H1 (cell line): ENCODE results near the gene PHYH. TPM values are rescaled to one million over a fixed set of nuclear protein-coding genes. Genes with fewer than 3 reads are reported as not detected.

ENCODE experiments used
- CTCF ChIA-PET: fragments of 300-600 bp; sonication (Branson Sonifier 250); formaldehyde crosslinking; loops from one replicate; lab custom pipeline; 2021; ENCODE audit not compliant: partially characterized antibody; lab: Charles Lee
- POLR2A ChIA-PET: fragments of 300-600 bp; sonication (Branson Sonifier 250); formaldehyde crosslinking; loops from one replicate; lab custom pipeline; 2021; ENCODE audit warnings: inconsistent platforms; ENCODE audit not compliant: partially characterized antibody; lab: Charles Lee
- DNase-seq, 2 experiments: peaks; one replicate each; pipeline versions ENCODE4 v3.0.0 to v3.0.0-alpha.2; 2010 to 2022; ENCODE audit warnings: low spot score in 2 of 2, low read depth in 1 of 2, mixed read lengths in 1 of 2
- FAIRE-seq: peaks from 2 replicates; lab custom pipeline; 2011; peaks lifted over from hg19 to GRCh38; lab: Jason Lieb, UNC
- H2AFZ ChIP-seq: 2 replicates; pipeline ENCODE4 v1.8.1; 2012; ENCODE audit warnings: low read length, inconsistent platforms
- H2AK5ac ChIP-seq: 2 replicates; pipeline ENCODE4 v1.6.1; 2013; ENCODE audit warnings: low read depth, low read length
- H2BK120ac ChIP-seq: replicated peaks from 2 replicates; pipeline ENCODE3; 2013; ENCODE audit warnings: low read depth, low read length, inconsistent platforms
- H2BK12ac ChIP-seq: 2 replicates; pipeline ENCODE4 v1.6.1; 2013; ENCODE audit warnings: low read depth, low read length
- H2BK15ac ChIP-seq: 2 replicates; pipeline ENCODE4 v1.6.1; 2013; ENCODE audit warnings: low read length
- H2BK20ac ChIP-seq: 2 replicates; pipeline ENCODE4 v1.6.1; 2013; ENCODE audit warnings: low read length
- H2BK5ac ChIP-seq: 2 replicates; pipeline ENCODE4 v1.6.1; 2013; ENCODE audit warnings: low read depth, low read length
- H3K14ac ChIP-seq: 2 replicates; pipeline ENCODE4 v1.6.1; 2013; ENCODE audit warnings: inconsistent platforms; ENCODE audit not compliant: insufficient read length
- H3K18ac ChIP-seq: 2 replicates; pipeline ENCODE4 v1.6.1; 2013; ENCODE audit warnings: low read length; ENCODE audit errors: extremely low read depth
- H3K23ac ChIP-seq: 2 replicates; pipeline ENCODE4 v1.6.1; 2013; ENCODE audit warnings: inconsistent platforms; ENCODE audit not compliant: insufficient read length
- H3K23me2 ChIP-seq: 2 replicates; pipeline ENCODE4 v1.6.1; 2013; ENCODE audit warnings: low read depth, low read length
- H3K27ac ChIP-seq: 2 replicates; pipeline ENCODE4 v1.6.1; 2011; ENCODE audit warnings: low read depth, low read length, inconsistent platforms
- H3K27me3 ChIP-seq, 4 experiments: replicated peaks in 1 of 4; 1 replicate in 1 of 4; 2 replicates in 3 of 4; pipeline versions ENCODE4 v1.6.1 to v1.8.1; 2011 to 2013; ENCODE audit warnings: low read length in 3 of 4, mild to moderate bottlenecking in 3 of 4, inconsistent platforms in 2 of 4, mixed read lengths in 2 of 4, moderate library complexity in 1 of 4; ENCODE audit not compliant: control insufficient read depth in 3 of 4, insufficient read depth in 3 of 4; ENCODE audit errors: extremely low read depth in 1 of 4
- H3K36me3 ChIP-seq, 4 experiments: 2 replicates each; pipeline versions ENCODE4 v1.6.1 to v1.8.1; 2011 to 2013; ENCODE audit warnings: mild to moderate bottlenecking in 4 of 4, low read length in 3 of 4, moderate library complexity in 2 of 4, control low read depth in 1 of 4, inconsistent platforms in 1 of 4; ENCODE audit not compliant: insufficient read depth in 4 of 4, control insufficient read depth in 2 of 4
- H3K4ac ChIP-seq: replicated peaks from 2 replicates; pipeline ENCODE3; 2013; ENCODE audit warnings: low read length, low read depth, mixed read lengths, inconsistent platforms; ENCODE audit not compliant: insufficient read length
- H3K4me1 ChIP-seq, 4 experiments: replicated peaks in 1 of 4; 1 replicate in 1 of 4; 2 replicates in 3 of 4; pipeline versions ENCODE4 v1.6.1 to v1.8.1; 2011 to 2013; ENCODE audit warnings: low read length in 3 of 4, inconsistent platforms in 2 of 4, mixed read lengths in 1 of 4; ENCODE audit not compliant: insufficient read depth in 4 of 4, control insufficient read depth in 3 of 4
- H3K4me2 ChIP-seq, 2 experiments: 2 replicates each; pipeline versions ENCODE4 v1.6.1 to v1.8.1; 2011 to 2013; ENCODE audit warnings: low read depth in 2 of 2, low read length in 2 of 2, control low read depth in 1 of 2, inconsistent platforms in 1 of 2, mild to moderate bottlenecking in 1 of 2; ENCODE audit not compliant: insufficient read depth in 1 of 2
- H3K4me3 ChIP-seq, 4 experiments: fragments of 200-600, 300-600 bp in 1 of 4; sonication (generic), shearing (Covaris generic), sonication (Bioruptor Twin) in 1 of 4; 2 replicates each; pipeline versions ENCODE4 v1.5.1 to v1.8.1; 2011 to 2016; ENCODE audit warnings: low read length in 4 of 4, low read depth in 3 of 4, control low read depth in 2 of 4, inconsistent platforms in 2 of 4, mild to moderate bottlenecking in 2 of 4, mixed read lengths in 1 of 4, moderate library complexity in 1 of 4; ENCODE audit not compliant: insufficient read depth in 2 of 4; ENCODE audit errors: extremely low read depth in 1 of 4
- H3K56ac ChIP-seq: replicated peaks from 2 replicates; pipeline ENCODE3; 2013; ENCODE audit warnings: low read depth, mild to moderate bottlenecking, mixed read lengths, low read length, inconsistent platforms; ENCODE audit not compliant: insufficient read length
- H3K79me1 ChIP-seq: 2 replicates; pipeline ENCODE4 v1.6.1; 2013; ENCODE audit warnings: low read depth, low read length, control low read depth
- H3K79me2 ChIP-seq, 2 experiments: 2 replicates each; pipeline versions ENCODE4 v1.6.1 to v1.8.1; 2012 to 2013; ENCODE audit warnings: low read length in 2 of 2, mild to moderate bottlenecking in 2 of 2, inconsistent platforms in 1 of 2; ENCODE audit not compliant: insufficient read depth in 2 of 2, control insufficient read depth in 1 of 2
- H3K9ac ChIP-seq, 4 experiments: replicated peaks in 1 of 4; 1 replicate in 1 of 4; 2 replicates in 3 of 4; pipeline versions ENCODE4 v1.6.1 to v1.8.1; 2011 to 2013; ENCODE audit warnings: low read depth in 3 of 4, low read length in 3 of 4, control low read depth in 2 of 4, mild to moderate bottlenecking in 2 of 4, moderate library complexity in 2 of 4, inconsistent platforms in 1 of 4; ENCODE audit errors: extremely low read depth in 1 of 4
- H3K9me3 ChIP-seq, 2 experiments: 2 replicates each; pipeline versions ENCODE4 v1.6.1 to v1.8.1; 2012 to 2013; ENCODE audit warnings: mild to moderate bottlenecking in 2 of 2, moderate library complexity in 2 of 2, control low read depth in 1 of 2, inconsistent platforms in 1 of 2, low read depth in 1 of 2, low read length in 1 of 2, mixed read lengths in 1 of 2; ENCODE audit not compliant: insufficient read depth in 2 of 2
- H4K20me1 ChIP-seq, 2 experiments: replicated peaks in 1 of 2; 2 replicates each; pipeline versions ENCODE3 to v1.8.1; 2011 to 2013; ENCODE audit warnings: inconsistent platforms in 2 of 2, low read length in 2 of 2, mild to moderate bottlenecking in 1 of 2; ENCODE audit not compliant: insufficient read depth in 2 of 2, control insufficient read depth in 1 of 2
- H4K5ac ChIP-seq: 2 replicates; pipeline ENCODE4 v1.6.1; 2013; ENCODE audit warnings: low read length, low read depth, mixed read lengths, inconsistent platforms; ENCODE audit not compliant: insufficient read length
- H4K8ac ChIP-seq: 2 replicates; pipeline ENCODE4 v1.8.0; 2013; ENCODE audit warnings: mild to moderate bottlenecking, moderate library complexity, low read length, inconsistent platforms; ENCODE audit not compliant: insufficient read depth; ENCODE audit errors: extremely low read depth
- H4K91ac ChIP-seq: replicated peaks from 2 replicates; pipeline ENCODE3; 2013; ENCODE audit warnings: low read length, mixed read lengths, inconsistent platforms; ENCODE audit not compliant: insufficient read length
- SAP30 ChIP-seq: fragments of 300-600 bp; sonication (generic); IDR thresholded peaks from 2 replicates; pipeline ENCODE4 v1.7.1; 2012; ENCODE audit warnings: low read length, moderate library complexity, mild to moderate bottlenecking, inconsistent platforms; ENCODE audit not compliant: insufficient read depth, insufficient replicate concordance
- TAF1 ChIP-seq: IDR thresholded peaks from 2 replicates; pipeline ENCODE4 v1.6.1; 2011; ENCODE audit warnings: mild to moderate bottlenecking, low read depth, low read length
- WGBS, 2 experiments: shearing (Covaris generic) in 1 of 2; methylation state at CpG; one replicate each; pipeline versions ENCODE4 v1.1.6 to v1.1.7; 2013 to 2015; ENCODE audit warnings: low lambda C conversion rate in 2 of 2, mixed read lengths in 2 of 2, inconsistent platforms in 1 of 2, low coverage in 1 of 2, missing lambda C conversion rate in 1 of 2; ENCODE audit not compliant: insufficient replicate concordance in 2 of 2, insufficient coverage in 1 of 2, insufficient read length in 1 of 2; ENCODE audit errors: extremely low coverage in 1 of 2, missing lambda C conversion rate in 1 of 2; 5-methylcytosine and 5-hydroxymethylcytosine counted together
- polyA plus RNA-seq, 7 experiments: library from polyadenylated mRNA; depleted of rRNA in 3 of 7; stranded (reverse) in 5 of 7; unstranded in 2 of 7; fragments of >200 nt in 5 of 7; fragments of 200-250 nt in 2 of 7; gene quantifications; 1 replicate in 5 of 7; 2 replicates in 1 of 7; 4 replicates in 1 of 7; pipeline versions ENCODE4 v1.2.1 to v1.2.3, GENCODE V29; 2011 to 2013; ENCODE audit warnings: missing spikeins in 2 of 7, mixed read lengths in 2 of 7
- total RNA-seq: library from RNA; stranded (reverse); fragmentation: NEBNext Ultra II Directional; extraction: Animal tissue kit (Norgen Biotek cat#: 25700); gene quantifications from 2 replicates; pipeline ENCODE4 v1.2.1, GENCODE V29; 2021

PHYH gene
- total and polyA plus RNA-seq, 2 of the 8 experiments (the other 6 are each of a cell fraction or from before 2014, with no cell fraction given) = 22.0 to 22.7 TPM

DNA sequence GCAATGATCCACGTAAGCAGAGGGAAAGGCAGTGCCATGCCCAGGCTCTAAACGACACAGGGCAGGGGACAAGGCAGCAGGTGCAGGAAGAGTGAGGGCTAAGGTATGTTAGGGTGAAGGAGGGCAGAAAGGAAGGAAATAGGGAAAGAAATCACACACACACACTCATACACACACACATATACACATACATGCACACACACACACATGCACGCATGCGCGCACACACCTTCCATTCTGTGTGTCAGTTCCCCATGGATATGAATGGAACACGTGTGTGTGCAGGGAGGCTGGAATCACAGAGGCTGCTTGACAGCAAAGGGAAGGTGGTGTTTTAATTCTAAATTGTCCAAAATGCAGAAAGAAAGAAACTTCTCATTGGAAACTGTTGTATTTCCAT, 6.2 kb upstream of the PHYH start:
- H3K9me3 ChIP-seq = no peaks in the 10 kb centered on the region
- H4K5ac ChIP-seq = no peak overlapping the region
- H3K27me3 ChIP-seq = no peaks in the 10 kb centered on the region; a peak in 1 of 7 replicates
- DNase-seq = no peak
- no peaks in the 10 kb centered on the region for H3K36me3 ChIP-seq
- no peak overlapping the region for H2BK120ac ChIP-seq
- no peaks in the 10 kb centered on the region for H4K20me1 ChIP-seq
- no peak overlapping the region for H2AFZ ChIP-seq
- no peak overlapping the region for H3K4me2 ChIP-seq
- H3K18ac ChIP-seq = no peak overlapping the region
- H3K14ac ChIP-seq = no peak overlapping the region
- no peaks in the 10 kb centered on the region for H3K4me1 ChIP-seq
- H4K8ac ChIP-seq = no peak overlapping the region; the same call in 1 of the 2 replicates
- H4K91ac ChIP-seq = no peak overlapping the region
- no peak overlapping the region for H3K4ac ChIP-seq
- H3K23ac ChIP-seq = no peak overlapping the region
- no peak for TF ChIP-seq SAP30
- TF ChIP-seq TAF1 = no peak
- no peak overlapping the region for H2BK5ac ChIP-seq
- H3K9ac ChIP-seq = no peak overlapping the region
- FAIRE-seq = no peak
- no peaks in the 10 kb centered on the region for H3K79me1 ChIP-seq
- no peak overlapping the region for H3K4me3 ChIP-seq
- no peak overlapping the region; the same call in 1 of the 2 replicates for H2BK12ac ChIP-seq
- no peak overlapping the region for H3K56ac ChIP-seq
- no peak overlapping the region for H2BK15ac ChIP-seq
- no peak overlapping the region for H2AK5ac ChIP-seq
- ChIA-PET CTCF (no interaction called here), POLR2A (interaction anchor here (1.0 kb wide), 1 partner anchor 31 kb away, joined by 3 read pairs; no protein-coding TSS in a partner anchor)
- no peak overlapping the region for H3K27ac ChIP-seq
- H3K79me2 ChIP-seq = no peaks in the 10 kb centered on the region
- 95% methylated on average over 6 of the region's 6 CpGs; no CpG with 5 or more reads in 1 of the 2 experiments for WGBS, 2 experiments
- no peak overlapping the region for H2BK20ac ChIP-seq
- H3K23me2 ChIP-seq = no peaks in the 10 kb centered on the region
